K562 (cell line): Measurements from ENCODE around the gene IQCC. TPM values are rescaled to one million over a fixed set of nuclear protein-coding genes. Genes with fewer than 3 reads are reported as not detected.

Source experiments
- BCLAF1 ChIP-seq, 2 experiments: fragments of 450-650 bp in 1 of 2; IDR thresholded peaks; 2 replicates each; pipeline ENCODE4 v1.6.1; 2011 to 2017; ENCODE audit warnings: low read depth in 2 of 2, antibody characterized with exemption in 1 of 2, borderline replicate concordance in 1 of 2, low read length in 1 of 2, mild to moderate bottlenecking in 1 of 2, mixed read lengths in 1 of 2; ENCODE audit not compliant: control insufficient read depth in 1 of 2
- CBX3 ChIP-seq, 2 experiments: IDR thresholded peaks; 1 replicate in 1 of 2; 2 replicates in 1 of 2; pipeline ENCODE4 v1.6.1; 2012; ENCODE audit warnings: inconsistent platforms in 2 of 2, low read length in 2 of 2, borderline replicate concordance in 1 of 2, control low read depth in 1 of 2
- DEAF1 ChIP-seq: fragments of 450-650 bp; formaldehyde crosslinking; IDR thresholded peaks from 2 replicates; pipeline ENCODE4 v1.4.0; 2020; ENCODE audit warnings: mild to moderate bottlenecking, moderate library complexity
- HES1 ChIP-seq: fragments of 450-650 bp; IDR thresholded peaks from 2 replicates; pipeline ENCODE4 v1.6.1; 2016; ENCODE audit warnings: low read depth, mild to moderate bottlenecking, moderate library complexity
- HNRNPL ChIP-seq: fragments of 200-400 bp; formaldehyde crosslinking; IDR thresholded peaks from 2 replicates; pipeline ENCODE4 v1.6.1; 2017; ENCODE audit warnings: low read depth, mild to moderate bottlenecking, low read length
- HOXB6 ChIP-seq: fragments of 250-450 bp; sonication (Bioruptor Pico); IDR thresholded peaks from 2 replicates; pipeline ENCODE4 v1.5.1; 2022; ENCODE audit warnings: mild to moderate bottlenecking, borderline replicate concordance
- LCOR ChIP-seq: sonication (generic); formaldehyde crosslinking; IDR thresholded peaks from 2 replicates; pipeline ENCODE4 v1.8.0; 2022; ENCODE audit warnings: mild to moderate bottlenecking, missing genetic modification reagents
- MEF2D ChIP-seq: conservative IDR thresholded peaks from 2 replicates; pipeline ENCODE4 v1.6.1; 2016; ENCODE audit warnings: low read depth, missing genetic modification characterization, missing compliant biosample characterization
- POLR3A ChIP-seq: IDR thresholded peaks from 2 replicates; pipeline ENCODE4 v1.6.1; 2011; ENCODE audit warnings: borderline replicate concordance, mild to moderate bottlenecking, moderate library complexity; ENCODE audit not compliant: insufficient read length, insufficient read depth; ENCODE audit errors: extremely low read depth
- RAD21 ChIP-seq, 2 experiments: fragments of 250-450 bp in 1 of 2; fragments of 450-650 bp in 1 of 2; sonication (Bioruptor Pico) in 1 of 2; formaldehyde crosslinking in 1 of 2; IDR thresholded peaks in 1 of 2; conservative IDR thresholded peaks in 1 of 2; 2 replicates each; pipeline versions ENCODE4 v1.4.0 to v1.8.0; 2020 to 2022; ENCODE audit warnings: mild to moderate bottlenecking in 2 of 2, moderate library complexity in 1 of 2
- TEAD1 ChIP-seq, 2 experiments: fragments of 450-650 bp in 1 of 2; sonication (generic) in 1 of 2; formaldehyde crosslinking; IDR thresholded peaks; 2 replicates each; pipeline versions ENCODE4 v1.4.0 to v1.8.0; 2020 to 2022; ENCODE audit warnings: mild to moderate bottlenecking in 2 of 2, missing genetic modification reagents in 1 of 2
- YY1 ChIP-seq, 3 experiments: IDR thresholded peaks; 2 replicates each; pipeline ENCODE4 v1.6.1; 2011; ENCODE audit warnings: low read length in 2 of 3, mild to moderate bottlenecking in 2 of 3, moderate library complexity in 2 of 3, borderline replicate concordance in 1 of 3, control low read depth in 1 of 3, low read depth in 1 of 3; ENCODE audit not compliant: insufficient read depth in 3 of 3, insufficient replicate concordance in 2 of 3, control insufficient read depth in 1 of 3, insufficient read length in 1 of 3; ENCODE audit errors: extremely low read depth in 1 of 3
- ZFX ChIP-seq: sonication (generic); formaldehyde crosslinking; IDR thresholded peaks from 2 replicates; pipeline ENCODE4 v1.8.0; 2022; ENCODE audit warnings: mild to moderate bottlenecking, missing genetic modification reagents, moderate library complexity
- ZNF24 ChIP-seq: fragments of 450-650 bp; IDR thresholded peaks from 2 replicates; pipeline ENCODE4 v1.6.1; 2016
- ZNF740 ChIP-seq, 3 experiments: fragments of 200-800 bp in 1 of 3; sonication (Bioruptor generic) in 1 of 3; sonication (generic) in 1 of 3; formaldehyde crosslinking in 1 of 3; IDR thresholded peaks; 2 replicates each; pipeline versions ENCODE4 v1.6.1 to v1.8.0; 2016 to 2022; ENCODE audit warnings: mild to moderate bottlenecking in 2 of 3, missing compliant biosample characterization in 2 of 3, missing genetic modification characterization in 2 of 3, missing genetic modification reagents in 1 of 3
- polyA plus RNA-seq, 8 experiments: library from polyadenylated mRNA; depleted of rRNA in 4 of 8; stranded (reverse) in 5 of 8; unstranded in 3 of 8; fragments of >200 nt; fragmentation: Nextera tagmentation in 2 of 8; fragmentation: Illumina TruSeq in 1 of 8; extraction: Ambion mirVana in 2 of 8; extraction: Trizol in 1 of 8; gene quantifications; 2 replicates each; pipeline versions ENCODE4 v1.2.1 to v1.2.3, GENCODE V29; 2011 to 2014; ENCODE audit warnings: inconsistent platforms in 1 of 8, missing spikeins in 1 of 8
- total RNA-seq, 7 experiments: library from RNA; depleted of rRNA in 6 of 7; stranded (reverse); fragments of >200 nt in 6 of 7; fragmentation: Illumina TruSeq in 2 of 7; extraction: Trizol in 2 of 7; gene quantifications; 2 replicates each; pipeline versions ENCODE4 v1.2.1 to v1.2.3, GENCODE V29; 2011 to 2021; ENCODE audit warnings: low replicate concordance in 1 of 7

Gene IQCC
- total and polyA plus RNA-seq, 9 of the 15 experiments (the other 6 are each of a cell fraction or from before 2014, with no cell fraction given): 8.1 to 16.5 (median 10.7) TPM

- TF ChIP-seq ZNF740 (CRISPR knock-in tag; IDR thresholded peaks at IDR 0.05): no peak
- TF ChIP-seq ZNF740 (tag; IDR thresholded peaks at IDR 0.05): 0 out of 4 replicates have a peak, but pooled peaks of 1 of the 2 experiments have one; percentile 17
- TF ChIP-seq ZFX (CRISPR knock-in tag): peak; percentile 78
- peak in 1 of 3 experiments; percentile 35 for TF ChIP-seq YY1 (IDR thresholded peaks at IDR 0.05; ENCODE audit: borderline replicate concordance in 1 of 3, control insufficient read depth in 1 of 3, extremely low read depth in 1 of 3, insufficient read depth in 3 of 3, insufficient read length in 1 of 3, insufficient replicate concordance in 2 of 3, low read depth in 1 of 3, low read length in 2 of 3)
- TF ChIP-seq BCLAF1 (IDR thresholded peaks at IDR 0.05; ENCODE audit: borderline replicate concordance in 1 of 2, control insufficient read depth in 1 of 2, low read depth in 2 of 2, low read length in 1 of 2): 0 out of 4 replicates have a peak, but pooled peaks of 1 of the 2 experiments have one; percentile 41
- TF ChIP-seq POLR3A: no peak
- no peak for TF ChIP-seq HES1
- TF ChIP-seq MEF2D (tag): 0 out of 2 replicates have a peak, but pooled peaks have one; percentile 16
- TF ChIP-seq LCOR (CRISPR knock-in tag): 0 out of 2 replicates have a peak, but pooled peaks have one; percentile 48
- TF ChIP-seq TEAD1 (CRISPR knock-in tag; IDR thresholded peaks at IDR 0.05): 0 out of 4 replicates have a peak, but pooled peaks of 1 of the 2 experiments have one; percentile 32
- TF ChIP-seq ZNF24: peak; percentile 72
- peak; percentile 45 for TF ChIP-seq DEAF1 (CRISPR knock-in tag)
- peak; percentile 72 to 91 for TF ChIP-seq RAD21 (CRISPR knock-in tag; conservative IDR thresholded peaks at IDR 0.05 in 1 of 2, IDR thresholded peaks at IDR 0.05 in 1 of 2)
- peak; percentile 38; the same call in 1 of the 2 replicates for TF ChIP-seq HNRNPL
- peak in 1 of 2 experiments; percentile 84; a peak in 1 of 3 replicates for TF ChIP-seq CBX3 (IDR thresholded peaks at IDR 0.05; ENCODE audit: borderline replicate concordance in 1 of 2, low read length in 2 of 2)
- TF ChIP-seq HOXB6 (CRISPR knock-in tag): no peak
Observed at GRCh38 chr1:32247983-32248889, 42.8 kb downstream of the IQCC start (continued).
